BLaER1 treated with 17β-estradiol and CSF1 and Interleukin-3, amounts not matched to agents 10 nM and 100 nM (cell line): ENCODE results near the gene CSNK1D.

ENCODE experiments used
- H3K27ac ChIP-seq, 11 experiments: shearing (Covaris generic); formaldehyde crosslinking; 2 replicates each; pipeline ENCODE4 v1.8.1; 2022
- H3K27me3 ChIP-seq, 11 experiments: shearing (Covaris generic); formaldehyde crosslinking; 2 replicates each; pipeline ENCODE4 v1.8.1; 2022
- H3K36me3 ChIP-seq, 11 experiments: shearing (Covaris generic); formaldehyde crosslinking; 2 replicates each; pipeline ENCODE4 v1.8.1; 2022
- H3K4me1 ChIP-seq, 10 experiments: shearing (Covaris generic); formaldehyde crosslinking; 2 replicates each; pipeline ENCODE4 v1.8.1; 2022
- H3K4me2 ChIP-seq, 11 experiments: shearing (Covaris generic); formaldehyde crosslinking; 2 replicates each; pipeline ENCODE4 v1.8.1; 2022
- H3K4me3 ChIP-seq, 10 experiments: shearing (Covaris generic); formaldehyde crosslinking; 2 replicates each; pipeline ENCODE4 v1.8.1; 2022
- H3K9ac ChIP-seq, 11 experiments: shearing (Covaris generic); formaldehyde crosslinking; 2 replicates each; pipeline ENCODE4 v1.8.1; 2022
- H3K9me3 ChIP-seq, 11 experiments: shearing (Covaris generic); formaldehyde crosslinking; replicated peaks in 1 of 11; 2 replicates each; pipeline ENCODE4 v1.8.1; 2022
- H4K20me1 ChIP-seq, 11 experiments: shearing (Covaris generic); formaldehyde crosslinking; 2 replicates each; pipeline ENCODE4 v1.8.1; 2022
- Cebpa-rat ChIP-seq, 11 experiments: shearing (Covaris generic); IDR thresholded peaks; 2 replicates each; pipeline ENCODE4 v1.8.1; 2022

CSNK1D gene

GRCh38 chr17:82201498-82201910 is 72.0 kb downstream of the CSNK1D start:
- Histone ChIP-seq H4K20me1 (peaks cover 0 to 14% (median 0%) of the 10 kb centered on the region in 11 experiments; a peak in 3 of 22 replicates), H3K9ac (peak overlapping the region in 1 of 11 experiments; percentile 57; a peak in 1 of 22 replicates), H3K4me3 (no peak overlapping the region), H3K4me1 (peaks cover 36 to 57% (median 46%) of the 10 kb centered on the region in 10 experiments), H3K36me3 (peaks cover 7 to 25% (median 16%) of the 10 kb centered on the region in 11 experiments; a peak in 21 of 22 replicates), H3K4me2 (peak overlapping the region in 10 of 11 experiments; percentile 60 to 90 (median 74); a peak in 21 of 22 replicates), H3K27me3 (no peaks in the 10 kb centered on the region), H3K27ac (peak overlapping the region in 3 of 11 experiments; percentile 21 to 60 (median 36); a peak in 3 of 22 replicates), H3K9me3 (no peaks in the 10 kb centered on the region)
- TF ChIP-seq Cebpa-rat (IDR thresholded peaks at IDR 0.05), result no peak

GRCh38 chr17:82200743-82201497 is 72.6 kb downstream of the CSNK1D start:
- H3K27me3 ChIP-seq, result no peaks in the 10 kb centered on the region
- H3K27ac ChIP-seq, result peak overlapping the region in 8 of 11 experiments; percentile 21 to 60 (median 33); a peak in 13 of 22 replicates
- H3K4me2 ChIP-seq, result peak overlapping the region; percentile 60 to 90 (median 73)
- H3K9me3 ChIP-seq, result no peaks in the 10 kb centered on the region
- H3K4me1 ChIP-seq, result peaks cover 30 to 51% (median 40%) of the 10 kb centered on the region in 10 experiments
- peak overlapping the region in 10 of 11 experiments; percentile 6 to 62 (median 38); a peak in 10 of 22 replicates for H3K9ac ChIP-seq
- H3K36me3 ChIP-seq, result peaks cover 7 to 30% (median 19%) of the 10 kb centered on the region in 11 experiments; a peak in 21 of 22 replicates
- H3K4me3 ChIP-seq, result no peak overlapping the region
- H4K20me1 ChIP-seq, result peaks cover 0 to 14% (median 0%) of the 10 kb centered on the region in 11 experiments; a peak in 3 of 22 replicates
- TF ChIP-seq Cebpa-rat (IDR thresholded peaks at IDR 0.05), result no peak

GRCh38 chr17:82200135-82200534 is 73.4 kb downstream of the CSNK1D start:
- H3K27ac ChIP-seq, result peak overlapping the region in 6 of 11 experiments; percentile 21 to 60 (median 36); a peak in 8 of 22 replicates

GRCh38 chr17:82199496-82199895 is 74.0 kb downstream of the CSNK1D start:
- no peaks in the 10 kb centered on the region for H3K9me3 ChIP-seq
- peaks cover 21 to 46% (median 28%) of the 10 kb centered on the region in 10 experiments for H3K4me1 ChIP-seq
- H4K20me1 ChIP-seq, result peaks cover 0 to 7% (median 0%) of the 10 kb centered on the region in 11 experiments; a peak in 3 of 22 replicates
- peak overlapping the region in 6 of 11 experiments; percentile 71 to 90 (median 77); a peak in 8 of 22 replicates for H3K4me2 ChIP-seq
- no peak overlapping the region for H3K9ac ChIP-seq
- H3K36me3 ChIP-seq, result peaks cover 16 to 42% (median 29%) of the 10 kb centered on the region in 11 experiments
- 0 out of 22 replicates have a peak overlapping the region, but pooled peaks of 1 of the 11 experiments have one; percentile 60 for H3K27ac ChIP-seq
- H3K27me3 ChIP-seq, result no peaks in the 10 kb centered on the region
- no peak for TF ChIP-seq Cebpa-rat (IDR thresholded peaks at IDR 0.05)
- H3K4me3 ChIP-seq, result no peak overlapping the region

More at GRCh38 chr17:82200135-82200534, 73.4 kb downstream of the CSNK1D start:
- H3K9me3 ChIP-seq, result no peaks in the 10 kb centered on the region
- H3K4me2 ChIP-seq, result peak overlapping the region in 9 of 11 experiments; percentile 60 to 90 (median 74); a peak in 17 of 22 replicates
- H4K20me1 ChIP-seq, result peaks cover 0 to 8% (median 0%) of the 10 kb centered on the region in 11 experiments; a peak in 3 of 22 replicates
- H3K27me3 ChIP-seq, result no peaks in the 10 kb centered on the region
- H3K36me3 ChIP-seq, result peaks cover 10 to 36% (median 22%) of the 10 kb centered on the region in 11 experiments; a peak in 21 of 22 replicates
- peaks cover 24 to 46% (median 32%) of the 10 kb centered on the region in 10 experiments for H3K4me1 ChIP-seq
- no peak for TF ChIP-seq Cebpa-rat (IDR thresholded peaks at IDR 0.05)
- H3K9ac ChIP-seq, result peak overlapping the region in 6 of 11 experiments; percentile 9 to 57 (median 36); a peak in 7 of 22 replicates
- H3K4me3 ChIP-seq, result no peak overlapping the region

GRCh38 chr17:82198092-82198491 is 75.4 kb downstream of the CSNK1D start:
- H3K27ac ChIP-seq, result no peak overlapping the region
- no peak for TF ChIP-seq Cebpa-rat (IDR thresholded peaks at IDR 0.05)
- H3K36me3 ChIP-seq, result peaks cover 19 to 47% (median 34%) of the 10 kb centered on the region in 11 experiments
- peaks cover 29 to 48% (median 36%) of the 10 kb centered on the region in 10 experiments for H3K4me1 ChIP-seq
- no peak overlapping the region for H3K4me3 ChIP-seq
- H4K20me1 ChIP-seq, result no peaks in the 10 kb centered on the region; a peak in 3 of 22 replicates
- H3K27me3 ChIP-seq, result no peaks in the 10 kb centered on the region
- no peak overlapping the region for H3K9ac ChIP-seq
- H3K4me2 ChIP-seq, result no peak overlapping the region
- H3K9me3 ChIP-seq, result no peaks in the 10 kb centered on the region

GRCh38 chr17:82195675-82196672 is 77.5 kb downstream of the CSNK1D start:
- Histone ChIP-seq H4K20me1 (no peaks in the 10 kb centered on the region; a peak in 2 of 22 replicates), H3K36me3 (peaks cover 21 to 67% (median 48%) of the 10 kb centered on the region in 11 experiments)

GRCh38 chr17:82194765-82195164 is 78.7 kb downstream of the CSNK1D start:
- no peak overlapping the region for H3K27ac ChIP-seq
- H3K4me3 ChIP-seq, result no peak overlapping the region
- no peaks in the 10 kb centered on the region for H3K9me3 ChIP-seq
- no peak overlapping the region for H3K4me2 ChIP-seq
- TF ChIP-seq Cebpa-rat (IDR thresholded peaks at IDR 0.05), result no peak
- H3K36me3 ChIP-seq, result peaks cover 21 to 70% (median 48%) of the 10 kb centered on the region in 11 experiments
- no peak overlapping the region for H3K9ac ChIP-seq
- H3K4me1 ChIP-seq, result peaks cover 14 to 31% (median 20%) of the 10 kb centered on the region in 10 experiments
- no peaks in the 10 kb centered on the region; a peak in 1 of 22 replicates for H4K20me1 ChIP-seq
- H3K27me3 ChIP-seq, result no peaks in the 10 kb centered on the region

More at GRCh38 chr17:82195675-82196672, 77.5 kb downstream of the CSNK1D start:
- no peak overlapping the region for H3K27ac ChIP-seq
- H3K9me3 ChIP-seq, result no peaks in the 10 kb centered on the region
- peaks cover 25 to 35% (median 28%) of the 10 kb centered on the region in 10 experiments for H3K4me1 ChIP-seq
- H3K9ac ChIP-seq, result no peak overlapping the region
- no peak overlapping the region for H3K4me3 ChIP-seq
- no peak overlapping the region for H3K4me2 ChIP-seq
- no peak for TF ChIP-seq Cebpa-rat (IDR thresholded peaks at IDR 0.05)
- H3K27me3 ChIP-seq, result no peaks in the 10 kb centered on the region
